HG03135 (cell line): Measurements from ENCODE around the gene ZFP36.

Source experiments
- ATAC-seq: cut with Tn5 transposase; IDR thresholded peaks from one replicate; pipeline ENCODE4 v1.9.1; 2021; ENCODE audit warnings: mild to moderate bottlenecking, moderate library complexity; ENCODE audit not compliant: unreplicated experiment

Gene ZFP36

GRCh38 chr19:39417463-39418181, 11.0 kb downstream of the ZFP36 start:
- no peak for ATAC-seq

- no peak for ATAC-seq
These were observed 12.4 kb downstream of the ZFP36 start for GRCh38 chr19:39419003-39419402.

- no peak for ATAC-seq
These were observed 14.1 kb downstream of the ZFP36 start for GRCh38 chr19:39420769-39421168.

- ATAC-seq = no peak
These were observed 15.4 kb downstream of the ZFP36 start for GRCh38 chr19:39422020-39422419.

GRCh38 chr19:39423258-39424086, 16.8 kb downstream of the ZFP36 start:
- no peak for ATAC-seq

- ATAC-seq = no peak
These were observed 18.3 kb downstream of the ZFP36 start for GRCh38 chr19:39424934-39425333.

- ATAC-seq = no peak
These were observed 19.1 kb downstream of the ZFP36 start for GRCh38 chr19:39425744-39426143.

GRCh38 chr19:39426170-39426569, 19.5 kb downstream of the ZFP36 start:
- ATAC-seq = no peak

- ATAC-seq = no peak
These were observed 21.1 kb downstream of the ZFP36 start for GRCh38 chr19:39427707-39428106.

- ATAC-seq = no peak
These were observed 21.9 kb downstream of the ZFP36 start for GRCh38 chr19:39428283-39429112.

- ATAC-seq = no peak
These were observed 24.3 kb downstream of the ZFP36 start for GRCh38 chr19:39430675-39431593.

GRCh38 chr19:39432677-39433025, 26.0 kb downstream of the ZFP36 start:
- ATAC-seq = no peak

- no peak for ATAC-seq
These were observed 26.9 kb downstream of the ZFP36 start for GRCh38 chr19:39433480-39434079.

- ATAC-seq = no peak
These were observed 27.8 kb downstream of the ZFP36 start for GRCh38 chr19:39434123-39435076.

- ATAC-seq = peak; percentile 79
These were observed 29.1 kb downstream of the ZFP36 start, which contains the start of gene RPS16 for GRCh38 chr19:39435499-39436349. TSS of gene RPS16 (minus strand) at chr19:39435949. CDS start at chr19:39435895, 54 bp downstream.

GRCh38 chr19:39436350-39436716, 29.7 kb downstream of the ZFP36 start:
- no peak for ATAC-seq

- no peak for ATAC-seq
These were observed 31.8 kb downstream of the ZFP36 start for GRCh38 chr19:39438270-39438934.
